PC-9 (cell line): ENCODE results near the gene XRCC4. TPM values are rescaled to one million over a fixed set of nuclear protein-coding genes. Genes with fewer than 3 reads are reported as not detected.

ENCODE experiments used
- BruUV-seq: library from RNA; stranded (reverse); fragments of 400-500 nt; replicated peaks from 2 replicates; lab custom pipeline; 2021; lab: Mats Ljungman, UMichigan
- CTCF ChIA-PET: fragments of 300-600 bp; sonication (Branson Sonifier 250); formaldehyde crosslinking; loops from one replicate; lab custom pipeline; 2022; ENCODE audit warnings: antibody characterized with exemption; lab: Charles Lee
- POLR2A ChIA-PET: fragments of 300-600 bp; sonication (Branson Sonifier 250); formaldehyde crosslinking; loops from one replicate; lab custom pipeline; 2022; ENCODE audit warnings: antibody characterized with exemption; ENCODE audit not compliant: unreplicated experiment; lab: Charles Lee
- DNase-seq, 2 experiments: peaks; one replicate each; pipeline versions ENCODE4 v3.0.0 to v3.0.0-alpha.2; 2015 to 2022; ENCODE audit warnings: mixed read lengths in 1 of 2
- H2AFZ ChIP-seq: fragments of 200-600 bp; sonication (generic); 2 replicates; pipeline ENCODE4 v1.8.1; 2017; ENCODE audit warnings: antibody characterized with exemption
- H3F3A ChIP-seq: fragments of 200-600 bp; sonication (generic); 2 replicates; pipeline ENCODE4 v1.8.1; 2017; ENCODE audit warnings: antibody characterized with exemption, mild to moderate bottlenecking, low read depth; ENCODE audit not compliant: insufficient read depth
- H3K27ac ChIP-seq: fragments of 200-600 bp; sonication (generic); 2 replicates; pipeline ENCODE4 v1.6.1; 2016; ENCODE audit warnings: mixed run types
- H3K27me3 ChIP-seq: fragments of 200-600 bp; sonication (generic); 2 replicates; pipeline ENCODE4 v1.6.1; 2016; ENCODE audit warnings: low read depth, mixed run types; ENCODE audit not compliant: insufficient read depth
- H3K36me3 ChIP-seq: fragments of 200-600 bp; sonication (generic); 2 replicates; pipeline ENCODE4 v1.6.1; 2016; ENCODE audit warnings: low read depth, mixed run types
- H3K4me1 ChIP-seq: fragments of 200-600 bp; sonication (generic); replicated peaks from 2 replicates; pipeline ENCODE4 v1.6.1; 2016; ENCODE audit warnings: mixed run types; ENCODE audit not compliant: insufficient read depth
- H3K4me2 ChIP-seq: fragments of 200-600 bp; sonication (generic); 2 replicates; pipeline ENCODE4 v1.6.1; 2017; ENCODE audit warnings: mixed run types
- H3K4me3 ChIP-seq: fragments of 200-600 bp; sonication (generic); 2 replicates; pipeline ENCODE4 v1.6.1; 2016; ENCODE audit warnings: mixed run types
- H3K79me2 ChIP-seq: fragments of 200-600 bp; sonication (generic); 2 replicates; pipeline ENCODE4 v1.6.1; 2017; ENCODE audit warnings: low read depth, mixed run types
- H3K9me2 ChIP-seq: fragments of 200-600 bp; sonication (generic); 2 replicates; pipeline ENCODE4 v1.8.1; 2017; ENCODE audit warnings: mild to moderate bottlenecking; ENCODE audit not compliant: insufficient read depth
- H3K9me3 ChIP-seq: fragments of 200-600 bp; sonication (generic); 2 replicates; pipeline ENCODE4 v1.8.1; 2016; ENCODE audit warnings: low read depth; ENCODE audit not compliant: insufficient read depth
- H4K20me1 ChIP-seq: fragments of 200-600 bp; sonication (generic); 2 replicates; pipeline ENCODE4 v1.8.1; 2017; ENCODE audit not compliant: insufficient read depth
- EZH2 ChIP-seq: fragments of 200-600 bp; sonication (generic); IDR thresholded peaks from 2 replicates; pipeline ENCODE4 v1.8.0; 2017; ENCODE audit warnings: antibody characterized with exemption, low read depth
- intact Hi-C: fragments of 100-400 bp; cut with micrococcal nuclease; formaldehyde crosslinking; loops from one replicate; pipeline ENCODE4 v1.10.0; 2022; ENCODE audit not compliant: unreplicated experiment
- total RNA-seq: library from RNA; stranded (reverse); gene quantifications from 2 replicates; pipeline ENCODE4 v1.2.3, GENCODE V29; 2021
- TF ChIP-seq, protein P1 (sequence below): fragments of 200-600 bp; sonication (generic); conservative IDR thresholded peaks from 2 replicates; pipeline ENCODE4 v1.6.1; 2017; ENCODE audit warnings: mixed run types, antibody characterized with exemption, mild to moderate bottlenecking, moderate library complexity

XRCC4 gene
- total RNA-seq, 1 experiment from 2014 or later, result 12.2 TPM

DNA sequence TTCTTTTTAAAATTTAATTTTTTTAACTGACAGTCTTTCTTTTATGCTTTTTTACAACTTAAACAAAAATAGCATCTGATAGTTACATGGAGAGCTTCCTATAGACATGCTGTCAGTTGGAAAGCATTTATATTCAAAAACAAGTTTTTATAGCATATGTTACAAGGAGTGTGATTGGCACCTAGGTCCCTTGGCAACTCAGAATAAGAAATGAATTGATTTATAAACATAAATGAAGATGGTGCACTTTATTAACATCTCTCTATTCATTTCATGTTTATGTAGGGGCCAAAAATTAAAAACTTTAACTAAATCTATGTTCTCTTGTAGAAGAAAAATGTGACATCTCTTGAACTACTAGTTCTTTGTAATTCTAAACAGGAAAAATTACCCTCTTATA is 153.2 kb downstream of the XRCC4 start:
- H2AFZ ChIP-seq, result no peak overlapping the region
- no peaks in the 10 kb centered on the region for H3F3A ChIP-seq
- H3K36me3 ChIP-seq, result no peaks in the 10 kb centered on the region
- DNase-seq, result no peak
- ChIA-PET CTCF (no interaction called here), POLR2A (interaction anchor here (0.6 kb wide), 1 partner anchor 1485 kb away, joined by 4 read pairs; no protein-coding TSS in a partner anchor)
- H3K4me2 ChIP-seq, result no peak overlapping the region
- TF ChIP-seq EZH2, result no peak
- TF ChIP-seq, protein P1, sequence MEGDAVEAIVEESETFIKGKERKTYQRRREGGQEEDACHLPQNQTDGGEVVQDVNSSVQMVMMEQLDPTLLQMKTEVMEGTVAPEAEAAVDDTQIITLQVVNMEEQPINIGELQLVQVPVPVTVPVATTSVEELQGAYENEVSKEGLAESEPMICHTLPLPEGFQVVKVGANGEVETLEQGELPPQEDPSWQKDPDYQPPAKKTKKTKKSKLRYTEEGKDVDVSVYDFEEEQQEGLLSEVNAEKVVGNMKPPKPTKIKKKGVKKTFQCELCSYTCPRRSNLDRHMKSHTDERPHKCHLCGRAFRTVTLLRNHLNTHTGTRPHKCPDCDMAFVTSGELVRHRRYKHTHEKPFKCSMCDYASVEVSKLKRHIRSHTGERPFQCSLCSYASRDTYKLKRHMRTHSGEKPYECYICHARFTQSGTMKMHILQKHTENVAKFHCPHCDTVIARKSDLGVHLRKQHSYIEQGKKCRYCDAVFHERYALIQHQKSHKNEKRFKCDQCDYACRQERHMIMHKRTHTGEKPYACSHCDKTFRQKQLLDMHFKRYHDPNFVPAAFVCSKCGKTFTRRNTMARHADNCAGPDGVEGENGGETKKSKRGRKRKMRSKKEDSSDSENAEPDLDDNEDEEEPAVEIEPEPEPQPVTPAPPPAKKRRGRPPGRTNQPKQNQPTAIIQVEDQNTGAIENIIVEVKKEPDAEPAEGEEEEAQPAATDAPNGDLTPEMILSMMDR, result no peak
- H3K79me2 ChIP-seq, result no peaks in the 10 kb centered on the region
- no peaks in the 10 kb centered on the region for H3K27me3 ChIP-seq
- H3K9me3 ChIP-seq, result no peaks in the 10 kb centered on the region
- no TSS peak for BruUV-seq
- no peaks in the 10 kb centered on the region; the same call in 1 of the 2 replicates for H3K9me2 ChIP-seq
- no peaks in the 10 kb centered on the region for H4K20me1 ChIP-seq
- no peaks in the 10 kb centered on the region for H3K4me1 ChIP-seq
- no peak overlapping the region for H3K27ac ChIP-seq
- H3K4me3 ChIP-seq, result no peak overlapping the region
- intact Hi-C loops, result no loop called here

DNA sequence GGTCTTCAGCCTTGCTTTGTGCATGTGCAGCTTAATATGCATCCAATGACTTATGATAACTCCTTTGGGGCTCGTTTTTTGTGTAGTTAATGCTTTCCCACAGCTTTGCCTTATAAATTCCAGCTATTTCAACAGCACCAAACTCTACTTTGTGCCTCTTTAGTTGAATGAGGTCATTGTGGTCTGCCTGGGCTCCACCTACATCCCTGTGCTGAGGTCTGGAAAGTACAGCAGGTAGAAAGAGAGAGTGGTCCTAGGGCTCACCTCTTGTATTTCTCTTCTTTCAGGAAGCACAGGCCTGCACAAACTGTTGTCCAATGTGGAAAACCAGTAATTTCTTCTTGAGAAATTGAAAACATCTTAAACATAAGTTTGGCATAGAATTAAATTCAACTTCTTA is 167.2 kb downstream of the XRCC4 start:
- BruUV-seq, result no TSS peak
- POLR2A ChIA-PET, result interaction anchor here (0.7 kb wide), 1 partner anchor 10 kb away, joined by 5 read pairs; no protein-coding TSS in a partner anchor
- no peaks in the 10 kb centered on the region; the same call in 1 of the 2 replicates for H4K20me1 ChIP-seq
- H3F3A ChIP-seq, result no peaks in the 10 kb centered on the region
- no peaks in the 10 kb centered on the region for H3K4me1 ChIP-seq
- CTCF ChIA-PET, result no interaction called here
- no peaks in the 10 kb centered on the region for H3K9me3 ChIP-seq
- H3K4me2 ChIP-seq, result no peak overlapping the region
- no peaks in the 10 kb centered on the region for H3K79me2 ChIP-seq
- no peak for DNase-seq
- H3K27ac ChIP-seq, result no peak overlapping the region
- H2AFZ ChIP-seq, result no peak overlapping the region
- TF ChIP-seq EZH2, result no peak
- TF ChIP-seq, protein P1, result no peak
- no peak overlapping the region for H3K4me3 ChIP-seq
- no peaks in the 10 kb centered on the region for H3K27me3 ChIP-seq
- H3K36me3 ChIP-seq, result no peaks in the 10 kb centered on the region; the same call in 1 of the 2 replicates
- intact Hi-C loops, result no loop called here
- H3K9me2 ChIP-seq, result no peaks in the 10 kb centered on the region

DNA sequence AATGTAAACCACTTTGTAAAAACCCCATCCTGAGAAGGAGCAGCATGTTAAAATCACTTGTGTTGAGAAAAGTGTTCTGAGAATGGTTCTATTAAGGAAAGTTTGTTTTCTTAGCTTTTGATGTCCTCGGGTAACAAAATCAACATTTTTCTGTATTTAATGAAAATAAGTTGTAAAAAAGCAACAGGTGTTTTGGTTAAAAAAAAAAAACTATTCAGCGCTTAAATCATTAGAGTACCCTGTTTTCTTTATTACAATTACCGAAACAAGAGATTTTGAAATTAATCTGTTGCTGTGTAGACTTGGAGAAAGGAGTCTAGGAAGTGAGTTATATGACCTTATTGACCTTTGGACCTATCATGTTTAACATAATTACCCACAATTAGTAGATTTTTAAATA is 167.7 kb downstream of the XRCC4 start:
- no peaks in the 10 kb centered on the region for H3K9me3 ChIP-seq
- CTCF ChIA-PET, result no interaction called here

More for the DNA sequence above, 167.7 kb downstream of the XRCC4 start:
- H3K27ac ChIP-seq, result no peak overlapping the region
- H4K20me1 ChIP-seq, result no peaks in the 10 kb centered on the region; the same call in 1 of the 2 replicates
- no peak for TF ChIP-seq EZH2
- TF ChIP-seq, protein P1, result no peak
- no peaks in the 10 kb centered on the region; the same call in 1 of the 2 replicates for H3K36me3 ChIP-seq
- H3K4me1 ChIP-seq, result no peaks in the 10 kb centered on the region
- POLR2A ChIA-PET, result no interaction called here
- H3F3A ChIP-seq, result no peaks in the 10 kb centered on the region
- H3K27me3 ChIP-seq, result no peaks in the 10 kb centered on the region
- no peak overlapping the region for H2AFZ ChIP-seq
- H3K4me2 ChIP-seq, result no peak overlapping the region
- no TSS peak for BruUV-seq
- no peaks in the 10 kb centered on the region for H3K79me2 ChIP-seq
- no peaks in the 10 kb centered on the region for H3K9me2 ChIP-seq
- DNase-seq, result no peak
- H3K4me3 ChIP-seq, result no peak overlapping the region
- intact Hi-C loops, result no loop called here
